ENCODE measurements around the gene DLX5.

DLX5 gene

DNA sequence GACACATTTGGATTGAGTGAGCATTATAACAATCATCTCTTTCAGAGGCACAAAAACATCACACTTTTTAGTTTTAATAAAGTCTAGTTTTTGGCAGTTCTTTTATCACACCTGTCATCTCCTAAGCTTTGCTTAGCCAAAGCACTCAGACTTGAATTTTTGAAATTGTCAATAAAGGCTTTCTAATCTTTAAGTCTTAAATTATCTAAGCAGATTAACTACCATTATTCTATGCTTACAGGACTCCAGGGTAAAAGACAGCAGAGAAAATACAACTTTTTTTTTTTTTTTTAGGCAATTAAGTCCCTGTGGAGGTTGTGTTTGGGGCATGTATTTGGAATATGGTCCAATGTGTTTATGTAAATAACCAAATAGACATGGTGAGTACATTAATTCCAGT, 36.9 kb downstream of the DLX5 start:
- DNase-seq: no peak

DNA sequence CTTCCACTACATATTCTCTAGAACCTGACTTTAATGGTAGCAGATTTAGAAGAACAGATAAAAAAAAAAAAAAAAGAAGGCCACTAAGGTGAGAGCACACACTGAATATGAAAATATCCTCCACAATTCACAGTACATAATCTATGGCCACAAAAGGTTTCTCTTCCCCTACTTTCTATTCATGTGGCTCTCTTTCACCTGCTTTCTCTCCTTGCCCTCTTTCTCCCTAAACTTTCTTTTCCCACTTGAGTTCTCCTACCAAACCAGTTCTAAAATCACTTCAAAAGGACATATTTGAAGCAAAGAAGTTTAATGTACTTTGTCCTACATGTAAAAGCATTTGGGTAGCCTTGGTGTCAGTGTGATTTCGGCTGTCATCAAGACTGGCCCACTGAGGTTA, 37.7 kb downstream of the DLX5 start:
- no peak for DNase-seq

DNA sequence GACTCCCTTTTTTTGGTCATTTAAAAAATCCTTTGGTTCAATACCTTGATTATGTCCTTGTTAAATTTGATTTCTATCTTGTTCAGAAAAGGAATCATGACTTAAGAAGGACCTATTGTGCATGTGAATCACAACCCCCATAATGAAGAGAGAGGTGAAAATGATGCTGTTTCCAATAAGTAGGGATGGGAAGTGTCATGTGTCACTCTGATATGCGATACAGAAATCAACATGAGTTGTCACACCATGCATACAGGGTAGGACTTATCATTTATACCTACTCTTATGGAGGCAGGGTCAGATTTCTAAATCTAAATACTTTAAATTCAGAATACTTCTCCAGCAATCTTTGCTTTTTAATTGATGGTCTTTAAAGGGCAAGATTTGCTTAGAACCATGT, 38.6 kb downstream of the DLX5 start:
- no peak for DNase-seq

DNA sequence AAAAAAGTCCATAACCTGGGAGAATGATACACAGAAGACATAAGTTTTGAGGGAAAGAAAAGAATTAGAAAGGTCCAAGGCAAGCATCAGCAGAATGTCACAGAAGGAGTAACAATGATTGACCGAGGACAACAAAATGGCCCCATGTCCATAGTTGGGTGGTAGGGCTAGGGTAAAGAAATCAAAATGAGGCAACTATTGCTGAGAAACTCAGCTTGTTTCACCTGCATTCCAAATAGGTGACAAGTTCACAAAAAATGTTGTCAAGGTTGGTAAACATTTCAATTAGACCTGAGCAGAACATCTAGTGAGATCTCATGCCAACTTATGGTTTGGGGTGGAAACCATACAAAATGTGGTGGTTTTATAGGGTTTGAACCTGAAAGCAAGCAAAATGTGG, 42.0 kb downstream of the DLX5 start:
- no peak for DNase-seq

DNA sequence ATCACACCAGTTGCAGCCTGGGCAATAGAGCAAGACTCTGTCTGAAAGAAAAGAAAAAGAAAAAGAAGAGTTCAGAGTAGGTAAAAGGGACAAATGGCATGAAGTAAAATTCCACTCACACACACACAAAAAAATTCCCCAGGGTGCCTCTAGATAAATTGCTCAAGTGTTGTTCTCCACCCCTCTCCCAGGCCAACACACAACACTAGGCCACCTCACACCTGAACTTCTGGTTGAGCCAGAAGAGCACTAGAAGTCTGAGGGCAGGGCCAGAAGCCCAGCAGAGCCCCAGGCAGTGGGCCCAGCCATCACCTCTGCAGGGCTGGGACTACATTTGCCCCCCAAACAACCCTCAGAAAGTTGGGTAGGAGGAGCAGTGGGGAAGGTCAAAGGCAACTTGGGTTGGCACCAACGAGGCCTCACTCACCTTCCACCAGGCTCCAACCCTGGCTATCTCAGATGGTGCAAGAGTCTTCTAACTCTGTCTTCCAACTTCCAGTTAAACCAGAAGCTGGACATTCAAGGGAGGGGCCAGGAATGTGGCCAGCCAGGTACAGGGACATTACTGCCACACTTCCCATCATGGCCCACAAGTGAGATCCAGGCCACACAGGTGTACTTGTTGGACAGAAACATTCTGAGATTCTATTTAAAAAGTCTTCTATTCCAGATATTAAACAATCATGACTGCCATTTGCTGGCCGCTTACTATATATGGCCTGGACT, 44.9 kb downstream of the DLX5 start:
- DNase-seq: no peak

DNA sequence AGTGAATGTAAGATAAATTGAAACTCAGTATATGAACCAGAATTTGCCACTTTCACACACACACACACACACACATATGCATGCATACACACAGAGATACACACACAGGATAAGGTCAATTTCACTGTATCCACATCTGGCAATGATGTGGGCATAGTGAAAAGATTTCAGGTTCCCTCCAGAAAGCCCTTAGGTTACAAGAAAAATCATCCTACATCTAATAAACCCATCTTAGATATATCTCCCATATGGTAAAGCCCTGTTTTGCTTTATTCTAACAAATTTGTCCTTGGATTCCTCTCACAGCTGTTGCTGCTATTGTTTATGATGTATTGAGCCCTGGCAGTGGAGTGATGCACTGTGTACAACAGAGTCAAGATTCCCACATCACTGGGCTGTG, 47.2 kb downstream of the DLX5 start:
- DNase-seq: no peak

DNA sequence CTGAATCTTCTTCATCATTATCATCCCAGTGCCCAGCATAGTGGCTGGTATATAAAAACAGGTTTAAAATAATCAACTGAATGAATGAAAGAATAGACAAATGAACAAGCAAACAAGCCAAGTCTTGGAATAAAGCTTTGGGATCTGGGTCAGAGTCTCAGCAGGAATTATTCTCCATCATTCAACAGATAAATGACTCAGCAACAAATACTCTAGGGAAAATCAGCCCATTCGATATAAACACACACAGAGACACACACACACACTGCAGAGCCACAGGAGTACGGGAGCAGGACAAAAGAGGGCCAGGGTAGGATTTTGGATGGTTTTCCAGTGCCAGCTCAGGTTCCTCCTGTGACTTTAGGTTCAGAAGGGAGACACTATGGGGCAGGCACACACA, 48.5 kb downstream of the DLX5 start:
- no peak for DNase-seq

DNA sequence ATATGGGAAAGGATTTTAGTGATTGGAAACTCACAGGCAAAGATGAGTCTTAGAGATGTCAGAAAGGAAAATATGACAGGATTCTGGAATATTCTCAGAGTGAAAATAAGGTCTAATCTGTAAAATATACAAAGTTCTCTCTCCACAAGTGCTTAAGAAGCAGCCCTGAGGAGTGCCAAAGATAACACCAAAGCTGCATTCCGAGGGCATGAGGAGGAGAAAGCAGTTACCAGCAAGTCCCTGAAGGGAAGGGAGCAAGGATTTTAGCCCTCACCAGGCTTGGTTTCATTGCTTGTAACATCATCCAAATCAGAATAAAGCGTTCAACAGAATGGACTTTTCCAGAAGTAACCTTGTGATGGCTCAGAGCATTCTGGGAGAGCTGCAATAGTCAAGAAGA, 50.6 kb downstream of the DLX5 start:
- DNase-seq: no peak

DNA sequence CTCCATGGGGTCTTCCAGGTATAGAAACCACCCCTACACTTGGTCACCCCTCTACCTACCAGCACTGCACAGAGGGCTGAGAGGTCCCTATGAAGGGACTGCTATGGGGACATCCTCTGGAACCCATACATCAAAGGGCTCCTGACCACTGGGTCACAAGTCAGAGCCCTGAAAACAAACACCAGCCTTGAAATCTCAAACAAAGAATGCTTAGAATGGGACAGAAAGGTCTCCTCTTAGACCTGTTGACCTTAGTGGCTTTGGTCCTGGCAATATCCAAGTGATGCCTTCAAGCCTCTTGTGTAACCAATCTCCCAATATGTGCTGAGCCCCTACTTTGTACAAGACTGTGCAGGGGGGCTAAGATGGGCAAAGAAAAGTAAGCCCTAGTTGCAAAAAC, 53.9 kb downstream of the DLX5 start:
- no peak for DNase-seq
